Body of pancreas (tissue), 4 donors: ENCODE data around the gene B4GALNT3.

Experiments used
- POLR2A ChIP-seq, 3 donors: fragments of 450-650 bp; IDR thresholded peaks; one replicate each; pipeline ENCODE4 v1.6.1; 2016; ENCODE audit warnings: antibody characterized with exemption in 3 of 3, mild to moderate bottlenecking in 2 of 3
- TF ChIP-seq, protein P1 (sequence below), 7 experiments: fragments of 450-650 bp in 4 of 7; fragments of 200-600 bp in 3 of 7; sonication (generic) in 3 of 7; IDR thresholded peaks; one replicate each; pipeline ENCODE4 v1.5.1; 2016 to 2019; ENCODE audit warnings: antibody characterized with exemption in 7 of 7

DNA sequence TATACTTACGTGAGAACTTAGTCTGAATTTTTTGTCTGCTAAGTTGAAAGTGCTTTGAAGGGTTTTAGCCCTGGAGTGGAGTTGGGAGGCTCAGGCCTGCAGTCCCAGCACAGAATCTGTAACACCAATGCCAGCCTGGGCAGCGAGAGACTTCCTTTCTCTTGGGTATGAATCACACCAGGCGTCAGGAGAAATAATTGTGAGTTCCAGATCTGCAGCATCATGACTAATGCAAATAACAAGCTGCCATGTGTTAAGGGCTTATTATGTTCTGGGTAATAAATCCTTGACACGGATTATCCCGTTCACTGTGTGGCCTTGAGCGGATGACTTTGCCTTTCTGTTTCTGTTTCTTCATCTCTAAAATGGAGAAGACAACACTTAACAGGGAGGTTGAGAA is 70.6 kb downstream of the B4GALNT3 start:
- TF ChIP-seq, protein P1, sequence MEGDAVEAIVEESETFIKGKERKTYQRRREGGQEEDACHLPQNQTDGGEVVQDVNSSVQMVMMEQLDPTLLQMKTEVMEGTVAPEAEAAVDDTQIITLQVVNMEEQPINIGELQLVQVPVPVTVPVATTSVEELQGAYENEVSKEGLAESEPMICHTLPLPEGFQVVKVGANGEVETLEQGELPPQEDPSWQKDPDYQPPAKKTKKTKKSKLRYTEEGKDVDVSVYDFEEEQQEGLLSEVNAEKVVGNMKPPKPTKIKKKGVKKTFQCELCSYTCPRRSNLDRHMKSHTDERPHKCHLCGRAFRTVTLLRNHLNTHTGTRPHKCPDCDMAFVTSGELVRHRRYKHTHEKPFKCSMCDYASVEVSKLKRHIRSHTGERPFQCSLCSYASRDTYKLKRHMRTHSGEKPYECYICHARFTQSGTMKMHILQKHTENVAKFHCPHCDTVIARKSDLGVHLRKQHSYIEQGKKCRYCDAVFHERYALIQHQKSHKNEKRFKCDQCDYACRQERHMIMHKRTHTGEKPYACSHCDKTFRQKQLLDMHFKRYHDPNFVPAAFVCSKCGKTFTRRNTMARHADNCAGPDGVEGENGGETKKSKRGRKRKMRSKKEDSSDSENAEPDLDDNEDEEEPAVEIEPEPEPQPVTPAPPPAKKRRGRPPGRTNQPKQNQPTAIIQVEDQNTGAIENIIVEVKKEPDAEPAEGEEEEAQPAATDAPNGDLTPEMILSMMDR (IDR thresholded peaks at IDR 0.05), result no peak
- TF ChIP-seq POLR2A (IDR thresholded peaks at IDR 0.05), result no peak
